Central memory CD8-positive, alpha-beta T cell (primary cell): ENCODE data around the gene IPO11.

Source experiments
- ATAC-seq: fragments of 150-1000 bp; cut with Tn5 transposase; replicated peaks from 2 replicates; pipeline ENCODE4 v1.10.0; 2022; ENCODE audit warnings: mild to moderate bottlenecking, moderate FRiP score, moderate number of reproducible peaks; ENCODE audit not compliant: poor library complexity, severe bottlenecking; ENCODE audit errors: extremely low read depth
- DNase-seq, 2 donors: peaks; one replicate each; pipeline ENCODE4 v3.0.0; 2021; ENCODE audit warnings: low spot score in 2 of 2
- H3K27ac Mint-ChIP-seq: one replicate; pipeline ENCODE4 v1.8.0; 2022; ENCODE audit warnings: low read depth, mild to moderate bottlenecking, moderate library complexity, mixed read lengths
- H3K27me3 Mint-ChIP-seq: one replicate; pipeline ENCODE4 v1.8.0; 2022; ENCODE audit warnings: mixed read lengths
- H3K36me3 Mint-ChIP-seq: one replicate; pipeline ENCODE4 v1.8.0; 2022; ENCODE audit warnings: mild to moderate bottlenecking, moderate library complexity, mixed read lengths; ENCODE audit not compliant: insufficient read depth
- H3K4me1 Mint-ChIP-seq: one replicate; pipeline ENCODE4 v1.8.0; 2022; ENCODE audit warnings: mixed read lengths
- H3K4me3 Mint-ChIP-seq: one replicate; pipeline ENCODE4 v1.8.0; 2022; ENCODE audit warnings: mild to moderate bottlenecking, moderate library complexity, mixed read lengths
- H3K9me3 Mint-ChIP-seq: one replicate; pipeline ENCODE4 v1.8.0; 2022; ENCODE audit warnings: mixed read lengths

The IPO11 gene

GRCh38 chr5:62461561-62461960 lies 49.0 kb downstream of the IPO11 start:
- Mint-ChIP-seq H3K9me3 (no peaks in the 10 kb centered on the region), H3K27ac (no peak overlapping the region), H3K4me1 (peaks cover 4% of the 10 kb centered on the region), H3K36me3 (peaks cover 4% of the 10 kb centered on the region), H3K4me3 (no peak overlapping the region), H3K27me3 (no peaks in the 10 kb centered on the region)
- ATAC-seq (no peak), DNase-seq (no peak)

GRCh38 chr5:62465985-62466925 lies 53.7 kb downstream of the IPO11 start:
- no peak for DNase-seq
- Mint-ChIP-seq H3K4me1 (peaks cover 8% of the 10 kb centered on the region), H3K27ac (no peak overlapping the region)

DNA sequence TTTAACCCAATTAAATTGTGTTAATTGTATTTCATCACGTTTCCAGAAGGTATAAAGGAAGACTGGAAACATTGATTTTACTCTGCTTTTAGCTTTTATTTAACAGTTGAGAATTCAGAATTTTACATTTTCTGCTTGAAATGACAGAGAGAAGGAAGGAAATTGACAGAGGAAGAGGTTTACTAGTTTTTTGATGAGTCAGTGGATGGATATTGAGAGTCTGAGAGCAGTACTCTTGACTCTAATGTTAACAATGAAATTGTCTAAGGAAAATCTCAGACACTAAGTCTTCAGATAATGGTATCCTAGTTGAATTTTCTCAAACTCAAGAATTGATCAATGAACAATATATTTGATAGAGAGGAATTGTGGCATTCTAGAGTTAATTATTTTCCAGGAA lies 60.6 kb downstream of the IPO11 start:
- Mint-ChIP-seq H3K27me3 (no peaks in the 10 kb centered on the region), H3K36me3 (peaks cover 10% of the 10 kb centered on the region), H3K27ac (peak overlapping the region; percentile 46), H3K9me3 (no peaks in the 10 kb centered on the region), H3K4me1 (peaks cover 5% of the 10 kb centered on the region), H3K4me3 (no peak overlapping the region)
- no peak for ATAC-seq
- DNase-seq = no peak

More at GRCh38 chr5:62465985-62466925, 53.7 kb downstream of the IPO11 start:
- ATAC-seq = no peak
- Mint-ChIP-seq H3K9me3 (no peaks in the 10 kb centered on the region), H3K4me3 (no peak overlapping the region), H3K27me3 (no peaks in the 10 kb centered on the region), H3K36me3 (peaks cover 18% of the 10 kb centered on the region)

- peaks cover 8% of the 10 kb centered on the region for H3K36me3 Mint-ChIP-seq
- no peak overlapping the region for H3K4me3 Mint-ChIP-seq
- ATAC-seq = no peak
- H3K9me3 Mint-ChIP-seq = no peaks in the 10 kb centered on the region
- no peak overlapping the region for H3K27ac Mint-ChIP-seq
- peaks cover 5% of the 10 kb centered on the region for H3K4me1 Mint-ChIP-seq
- DNase-seq = no peak
- no peaks in the 10 kb centered on the region for H3K27me3 Mint-ChIP-seq
Observed at GRCh38 chr5:62475072-62475471, 62.5 kb downstream of the IPO11 start.

DNA sequence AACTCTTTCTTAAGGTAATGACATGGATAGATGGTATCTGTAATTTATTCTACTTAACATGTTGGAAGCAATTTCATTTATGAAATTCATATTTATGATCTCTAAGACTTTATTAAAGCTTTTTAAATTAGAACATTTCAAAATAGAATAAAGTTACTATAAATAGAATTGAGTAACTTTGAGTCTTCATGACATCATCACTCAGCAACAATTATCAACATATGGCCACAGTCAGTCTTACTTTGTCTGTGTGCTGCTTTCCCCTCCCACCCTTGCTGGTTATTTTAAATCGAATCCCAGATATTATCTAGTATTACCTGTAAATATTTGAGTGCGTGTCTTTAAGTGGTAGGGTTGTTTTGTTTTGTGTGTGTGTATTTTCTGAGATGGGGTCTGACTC lies 65.2 kb downstream of the IPO11 start:
- Mint-ChIP-seq H3K4me3 (no peak overlapping the region), H3K36me3 (peaks cover 8% of the 10 kb centered on the region), H3K27me3 (no peaks in the 10 kb centered on the region), H3K9me3 (no peaks in the 10 kb centered on the region), H3K4me1 (peaks cover 5% of the 10 kb centered on the region), H3K27ac (no peak overlapping the region)
- no peak for DNase-seq
- no peak for ATAC-seq

GRCh38 chr5:62483556-62483955 lies 71.0 kb downstream of the IPO11 start:
- Mint-ChIP-seq H3K27ac (no peak overlapping the region), H3K27me3 (no peaks in the 10 kb centered on the region), H3K36me3 (peaks cover 13% of the 10 kb centered on the region), H3K4me1 (no peaks in the 10 kb centered on the region), H3K4me3 (no peak overlapping the region), H3K9me3 (no peaks in the 10 kb centered on the region)
- DNase-seq (no peak), ATAC-seq (no peak)

DNA sequence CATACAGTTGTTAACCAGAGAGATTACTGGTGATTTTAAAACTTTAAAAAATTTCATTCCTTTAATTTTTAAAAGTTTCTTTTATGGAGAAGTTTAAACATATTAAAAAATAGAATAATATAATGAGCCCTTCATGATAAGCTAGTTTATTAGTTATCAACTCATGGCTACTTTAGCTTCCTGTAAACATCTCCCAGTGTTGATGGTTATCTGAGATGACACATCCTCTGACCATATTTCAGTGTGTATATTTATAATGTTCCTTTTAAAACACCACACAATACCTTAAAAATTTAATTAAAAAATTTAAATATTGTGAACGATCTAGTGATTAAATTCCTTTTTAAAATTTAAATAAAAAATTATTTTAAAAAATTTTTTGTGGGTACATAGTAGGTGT lies 74.1 kb downstream of the IPO11 start:
- Mint-ChIP-seq H3K27ac (no peak overlapping the region), H3K36me3 (peaks cover 14% of the 10 kb centered on the region)
- no peak for ATAC-seq

GRCh38 chr5:62488531-62488930 lies 76.0 kb downstream of the IPO11 start:
- Mint-ChIP-seq H3K4me3 (no peak overlapping the region), H3K4me1 (no peaks in the 10 kb centered on the region), H3K27ac (peak overlapping the region; percentile 11), H3K27me3 (no peaks in the 10 kb centered on the region), H3K36me3 (peaks cover 16% of the 10 kb centered on the region), H3K9me3 (no peaks in the 10 kb centered on the region)
- DNase-seq (no peak), ATAC-seq (no peak)

More for the DNA sequence above, 74.1 kb downstream of the IPO11 start:
- DNase-seq = no peak
- Mint-ChIP-seq H3K4me3 (no peak overlapping the region), H3K9me3 (no peaks in the 10 kb centered on the region), H3K27me3 (no peaks in the 10 kb centered on the region), H3K4me1 (no peaks in the 10 kb centered on the region)

- Mint-ChIP-seq H3K36me3 (peaks cover 16% of the 10 kb centered on the region), H3K27me3 (no peaks in the 10 kb centered on the region), H3K9me3 (no peaks in the 10 kb centered on the region), H3K4me1 (no peaks in the 10 kb centered on the region), H3K4me3 (no peak overlapping the region), H3K27ac (no peak overlapping the region)
- DNase-seq (no peak), ATAC-seq (no peak)
Observed at GRCh38 chr5:62489471-62489870, 76.9 kb downstream of the IPO11 start.

- Mint-ChIP-seq H3K36me3 (peaks cover 11% of the 10 kb centered on the region), H3K27me3 (no peaks in the 10 kb centered on the region)
Observed at GRCh38 chr5:62494772-62495171, 82.2 kb downstream of the IPO11 start.

DNA sequence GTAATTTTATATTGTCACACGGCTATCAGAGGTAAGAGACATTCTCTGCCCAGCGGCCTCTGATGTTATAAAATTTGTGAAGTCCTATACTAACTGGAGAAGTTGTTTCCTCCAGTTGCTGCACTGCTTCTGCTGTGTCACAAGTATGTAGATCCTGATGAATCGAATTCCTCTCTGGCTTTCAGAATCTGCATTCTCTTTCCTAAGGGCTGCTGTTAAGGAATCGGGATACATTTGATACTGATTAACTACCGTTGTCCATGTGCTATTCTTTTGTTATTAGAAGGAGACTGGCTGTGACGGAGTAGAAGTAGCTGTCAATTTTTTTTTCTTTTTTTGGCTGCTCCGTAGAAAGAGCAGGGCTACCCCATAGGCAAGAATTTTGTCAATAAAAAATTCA lies 84.3 kb downstream of the IPO11 start:
- H3K27ac Mint-ChIP-seq = no peak overlapping the region
- no peak for ATAC-seq
- no peaks in the 10 kb centered on the region for H3K4me1 Mint-ChIP-seq
- peaks cover 10% of the 10 kb centered on the region for H3K36me3 Mint-ChIP-seq
- no peaks in the 10 kb centered on the region for H3K9me3 Mint-ChIP-seq
- no peak for DNase-seq
- H3K27me3 Mint-ChIP-seq = no peaks in the 10 kb centered on the region
- no peak overlapping the region for H3K4me3 Mint-ChIP-seq

More at GRCh38 chr5:62494772-62495171, 82.2 kb downstream of the IPO11 start:
- no peaks in the 10 kb centered on the region for H3K4me1 Mint-ChIP-seq
- H3K4me3 Mint-ChIP-seq = no peak overlapping the region
- no peaks in the 10 kb centered on the region for H3K9me3 Mint-ChIP-seq
- no peak for DNase-seq
- no peak overlapping the region for H3K27ac Mint-ChIP-seq
- ATAC-seq = no peak

DNA sequence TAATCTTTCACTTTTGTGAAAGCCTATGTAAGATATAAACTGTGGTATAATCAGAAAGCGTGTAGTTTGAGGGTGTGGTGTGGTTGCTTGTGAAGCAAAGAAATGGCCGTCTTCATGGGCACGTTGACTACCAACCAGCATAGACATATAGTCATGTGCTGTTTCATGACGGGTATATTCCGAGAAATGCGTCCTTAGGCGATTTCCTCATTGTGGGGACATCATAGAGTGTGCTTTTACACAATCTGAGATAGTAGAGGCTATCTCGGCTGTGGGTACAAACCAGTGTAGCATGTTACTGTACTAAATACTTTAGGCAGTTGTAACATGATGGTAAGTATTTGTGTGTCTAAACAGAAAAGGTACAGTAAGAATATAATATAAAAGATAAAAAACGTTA lies 86.4 kb downstream of the IPO11 start:
- no peaks in the 10 kb centered on the region for H3K27me3 Mint-ChIP-seq
- H3K36me3 Mint-ChIP-seq = peaks cover 9% of the 10 kb centered on the region
- no peak overlapping the region for H3K27ac Mint-ChIP-seq
- H3K4me1 Mint-ChIP-seq = no peaks in the 10 kb centered on the region
- no peaks in the 10 kb centered on the region for H3K9me3 Mint-ChIP-seq
- DNase-seq (no peak), ATAC-seq (no peak)
- H3K4me3 Mint-ChIP-seq = no peak overlapping the region

DNA sequence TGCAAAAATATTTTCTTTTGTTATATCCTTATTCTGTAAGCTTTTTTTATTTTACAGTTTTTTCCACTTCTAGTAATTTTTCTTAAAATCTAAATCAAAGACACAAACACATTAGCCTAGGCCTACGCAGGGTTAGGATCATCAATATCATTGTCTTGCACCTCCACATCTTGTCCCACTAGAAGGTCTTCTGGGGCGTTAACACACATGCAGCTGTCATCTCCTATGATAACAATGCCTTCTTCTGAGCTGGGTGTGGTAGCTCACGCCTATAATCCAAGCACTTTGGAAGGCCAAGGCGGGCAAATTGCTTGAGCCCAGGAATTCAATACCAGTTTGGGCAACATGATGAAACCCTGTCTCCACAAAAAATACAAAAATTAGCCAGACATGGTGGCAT lies 87.2 kb downstream of the IPO11 start:
- H3K9me3 Mint-ChIP-seq = no peaks in the 10 kb centered on the region
- no peak for DNase-seq
- no peak overlapping the region for H3K27ac Mint-ChIP-seq
- no peaks in the 10 kb centered on the region for H3K27me3 Mint-ChIP-seq
- no peak overlapping the region for H3K4me3 Mint-ChIP-seq
- H3K4me1 Mint-ChIP-seq = no peaks in the 10 kb centered on the region
- ATAC-seq = no peak
- peaks cover 11% of the 10 kb centered on the region for H3K36me3 Mint-ChIP-seq
